Astrocyte (in vitro differentiated cells and primary cell): ENCODE results near the gene ANKRD36B.
"Not testable (repeated sequence)": the region's sequence is repeated elsewhere in the genome, so short reads cannot be mapped to it uniquely, and the experiment has no call there.

Experiments
- CTCF ChIP-seq: IDR thresholded peaks from 2 replicates; pipeline ENCODE4 v1.5.1; 2011; ENCODE audit warnings: low read depth, mild to moderate bottlenecking, inconsistent platforms, low read length, moderate library complexity; ENCODE audit not compliant: insufficient read depth
- EZH2 ChIP-seq: IDR thresholded peaks from 2 replicates; pipeline ENCODE4 v1.6.1; 2012; ENCODE audit warnings: mild to moderate bottlenecking, low read length, inconsistent platforms; ENCODE audit not compliant: insufficient read depth

GRCh38 chr2:97620492-97620891 lies 30.8 kb upstream of the ANKRD36B start:
- not testable (repeated sequence) for TF ChIP-seq CTCF, EZH2
